ENCODE data around the gene FAM8A1. TPM values are rescaled to one million over a fixed set of nuclear protein-coding genes. Genes with fewer than 3 reads are reported as not detected.
"Not testable (repeated sequence)": the region's sequence is repeated elsewhere in the genome, so short reads cannot be mapped to it uniquely, and the experiment has no call there.

Gene FAM8A1
- total RNA-seq, 1 experiment from 2014 or later, result 9.0 TPM

DNA sequence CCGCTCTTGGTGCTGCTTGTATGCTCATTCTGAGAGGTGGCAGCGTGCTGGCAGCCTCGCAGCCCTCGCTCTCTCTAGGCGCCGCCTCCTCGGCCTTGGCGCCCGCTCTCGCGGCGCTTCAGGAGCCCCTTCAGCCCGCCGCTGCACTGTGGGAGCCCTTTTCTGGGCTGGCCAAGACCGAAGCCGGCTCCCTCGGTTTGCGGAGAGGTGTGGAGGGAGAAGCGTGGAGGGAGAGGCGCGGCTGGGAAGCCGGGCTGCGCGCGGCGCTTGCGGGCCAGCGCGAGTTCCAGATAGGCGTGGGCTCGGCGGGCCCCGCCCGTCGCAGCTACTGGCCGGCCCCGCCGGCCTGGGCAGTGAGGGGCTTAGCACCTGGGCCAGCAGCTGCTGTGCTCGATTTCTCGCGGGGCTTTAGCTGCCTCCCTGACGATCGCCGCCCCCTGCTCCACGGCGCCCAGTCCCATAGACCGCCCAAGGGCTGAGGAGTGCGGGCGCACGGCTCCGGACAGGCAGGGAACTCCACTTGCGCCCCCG is 19.5 kb upstream of the FAM8A1 start:
- peak overlapping the region; percentile 90 for H3K4me2 ChIP-seq (ENCODE audit: low read length)
- no TSS peak for BruUV-seq (replicated peaks)

GRCh38 chr6:17581282-17581681 is 18.8 kb upstream of the FAM8A1 start:
- intact Hi-C loops (cut with micrococcal nuclease), result loop anchor here (5.0 kb wide), 1 partner anchor 84 kb away; no protein-coding TSS in a partner anchor
- BruUV-seq (replicated peaks), result TSS peak; percentile 47
- H3K9me3 ChIP-seq (ENCODE audit: low read length); H3K27me3 ChIP-seq (ENCODE audit: low read length); H3K9ac ChIP-seq (ENCODE audit: low read length); H3K4me3 ChIP-seq (ENCODE audit: low read length); H4K20me1 ChIP-seq (ENCODE audit: low read length); H3K27ac ChIP-seq (ENCODE audit: low read length); ATAC-seq; H3F3A ChIP-seq (ENCODE audit: low read length, unreplicated experiment); H3K36me3 ChIP-seq (ENCODE audit: low read depth, low read length); DNase-seq; H3K79me2 ChIP-seq (ENCODE audit: low read length); H3K4me2 ChIP-seq (ENCODE audit: low read length); POLR2A ChIA-PET (ENCODE audit: unreplicated experiment); H2AFZ ChIP-seq (ENCODE audit: low read length); H3K4me1 ChIP-seq (ENCODE audit: insufficient read depth, low read length); H3K9me2 ChIP-seq (replicated peaks; ENCODE audit: low read length); CTCF ChIA-PET: not testable (repeated sequence)

More for the DNA sequence above, 19.5 kb upstream of the FAM8A1 start:
- Histone ChIP-seq H3K79me2 (ENCODE audit: low read length) (no peaks in the 10 kb centered on the region), H3K9me2 (replicated peaks; ENCODE audit: low read length) (no peaks in the 10 kb centered on the region), H3K4me1 (ENCODE audit: insufficient read depth, low read length) (0 out of 2 replicates have a peak, but pooled peaks cover 4% of the 10 kb centered on the region), H3K4me3 (ENCODE audit: low read length) (peak overlapping the region; percentile 71), H3K36me3 (ENCODE audit: low read depth, low read length) (no peaks in the 10 kb centered on the region), H3F3A (ENCODE audit: low read length, unreplicated experiment) (no peaks in the 10 kb centered on the region), H4K20me1 (ENCODE audit: low read length) (no peaks in the 10 kb centered on the region), H3K27ac (ENCODE audit: low read length) (no peak overlapping the region), H3K27me3 (ENCODE audit: low read length) (no peaks in the 10 kb centered on the region), H2AFZ (ENCODE audit: low read length) (peak overlapping the region; percentile 97), H3K9ac (ENCODE audit: low read length) (peak overlapping the region; percentile 70), H3K9me3 (ENCODE audit: low read length) (peaks cover 7% of the 10 kb centered on the region; the same call in 1 of the 2 replicates)
- peak; percentile 72 for ATAC-seq
- intact Hi-C loops (cut with micrococcal nuclease), result loop anchor here (1.0 to 5.0 kb wide), 2 partner anchors 83 to 187 kb away; partner anchors contain the start of gene CAP2
- POLR2A ChIA-PET (ENCODE audit: unreplicated experiment), result no interaction called here
- CTCF ChIA-PET, result no interaction called here
- no peak for TF ChIP-seq EZH2 (IDR thresholded peaks at IDR 0.05; ENCODE audit: low read length, unreplicated experiment)
- TF ChIP-seq, protein P1, sequence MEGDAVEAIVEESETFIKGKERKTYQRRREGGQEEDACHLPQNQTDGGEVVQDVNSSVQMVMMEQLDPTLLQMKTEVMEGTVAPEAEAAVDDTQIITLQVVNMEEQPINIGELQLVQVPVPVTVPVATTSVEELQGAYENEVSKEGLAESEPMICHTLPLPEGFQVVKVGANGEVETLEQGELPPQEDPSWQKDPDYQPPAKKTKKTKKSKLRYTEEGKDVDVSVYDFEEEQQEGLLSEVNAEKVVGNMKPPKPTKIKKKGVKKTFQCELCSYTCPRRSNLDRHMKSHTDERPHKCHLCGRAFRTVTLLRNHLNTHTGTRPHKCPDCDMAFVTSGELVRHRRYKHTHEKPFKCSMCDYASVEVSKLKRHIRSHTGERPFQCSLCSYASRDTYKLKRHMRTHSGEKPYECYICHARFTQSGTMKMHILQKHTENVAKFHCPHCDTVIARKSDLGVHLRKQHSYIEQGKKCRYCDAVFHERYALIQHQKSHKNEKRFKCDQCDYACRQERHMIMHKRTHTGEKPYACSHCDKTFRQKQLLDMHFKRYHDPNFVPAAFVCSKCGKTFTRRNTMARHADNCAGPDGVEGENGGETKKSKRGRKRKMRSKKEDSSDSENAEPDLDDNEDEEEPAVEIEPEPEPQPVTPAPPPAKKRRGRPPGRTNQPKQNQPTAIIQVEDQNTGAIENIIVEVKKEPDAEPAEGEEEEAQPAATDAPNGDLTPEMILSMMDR (conservative IDR thresholded peaks at IDR 0.05; ENCODE audit: low read depth, low read length), result no peak
- TF ChIP-seq EZH2phosphoT487 (IDR thresholded peaks at IDR 0.05; ENCODE audit: borderline replicate concordance, low read length), result no peak
- peak; percentile 42 for DNase-seq

GRCh38 chr6:17583811-17584210 is 16.3 kb upstream of the FAM8A1 start:
- intact Hi-C loops (cut with micrococcal nuclease), result loop anchor here (1.0 to 5.0 kb wide), 4 partner anchors 87 to 428 kb away; partner anchors contain the start of gene RBM24
- Histone ChIP-seq H4K20me1 (ENCODE audit: low read length) (no peaks in the 10 kb centered on the region), H3K4me2 (ENCODE audit: low read length) (peak overlapping the region; percentile 35; the same call in 1 of the 2 replicates), H3K27me3 (ENCODE audit: low read length) (no peaks in the 10 kb centered on the region), H3K4me1 (ENCODE audit: insufficient read depth, low read length) (0 out of 2 replicates have a peak, but pooled peaks cover 4% of the 10 kb centered on the region), H3K27ac (ENCODE audit: low read length) (no peak overlapping the region), H3K36me3 (ENCODE audit: low read depth, low read length) (no peaks in the 10 kb centered on the region), H3K9ac (ENCODE audit: low read length) (no peak overlapping the region), H2AFZ (ENCODE audit: low read length) (peak overlapping the region; percentile 58), H3K79me2 (ENCODE audit: low read length) (no peaks in the 10 kb centered on the region), H3K4me3 (ENCODE audit: low read length) (peak overlapping the region; percentile 15; the same call in 1 of the 2 replicates), H3F3A (ENCODE audit: low read length, unreplicated experiment) (no peaks in the 10 kb centered on the region), H3K9me3 (ENCODE audit: low read length) (no peaks in the 10 kb centered on the region), H3K9me2 (replicated peaks; ENCODE audit: low read length) (no peaks in the 10 kb centered on the region)
- ATAC-seq (no peak), DNase-seq (no peak)
- no peak for TF ChIP-seq EZH2phosphoT487 (IDR thresholded peaks at IDR 0.05; ENCODE audit: borderline replicate concordance, low read length)
- ChIA-PET CTCF (interaction anchor here (0.5 to 0.9 kb wide), 8 partner anchors 16 to 591 kb away, joined by 3 to 23 read pairs (median 4); partner anchors contain the start of gene FAM8A1), POLR2A (ENCODE audit: unreplicated experiment) (no interaction called here)
- BruUV-seq (replicated peaks), result no TSS peak

All from PC-3 (cell line).